ENCODE measurements around the gene SLC37A3. TPM values are rescaled to one million over a fixed set of nuclear protein-coding genes. Genes with fewer than 3 reads are reported as not detected.

Gene SLC37A3
- total RNA-seq, 1 donor from 2014 or later, result 45.6 TPM

Other genes starting within 250 kb of the SLC37A3 start
- gene KDM7A, start 221.5 kb downstream of the SLC37A3 start, total RNA-seq, result 16.4 TPM
- gene RAB19, start 5.5 kb upstream of the SLC37A3 start, total RNA-seq, result not detected
- gene MKRN1, start 81.0 kb upstream of the SLC37A3 start, total RNA-seq, result 58.5 TPM
- 24.6 TPM for gene DENND2A, start 242.3 kb upstream of the SLC37A3 start, total RNA-seq

Measured in mesenteric fat pad (tissue), 1 donor.